ENCODE results near the gene ATP5MC3. TPM values are rescaled to one million over a fixed set of nuclear protein-coding genes. Genes with fewer than 3 reads are reported as not detected.

Gene ATP5MC3
- total and polyA plus RNA-seq, 2 of the 13 experiments (the other 11 are each of a cell fraction or from before 2014, with no cell fraction given), result 676 to 1,007 TPM

- H4K20me1 ChIP-seq (ENCODE audit: insufficient read depth, low read length), result peaks cover 33% of the 10 kb centered on the region
- no peaks in the 10 kb centered on the region; a peak in 1 of 5 replicates for H3K27me3 ChIP-seq (ENCODE audit: control insufficient read depth in 1 of 2, insufficient read depth in 2 of 2, low read length in 2 of 2)
- H2AFZ ChIP-seq (ENCODE audit: low read length), result no peak overlapping the region
- no peak overlapping the region for H3K27ac ChIP-seq (ENCODE audit: extremely low read length, insufficient read depth, low read length)
- POLR2A ChIA-PET, result no interaction called here
- no peaks in the 10 kb centered on the region for H3K9me3 ChIP-seq (ENCODE audit: low read length)
- intact Hi-C loops (cut with micrococcal nuclease; ENCODE audit: unreplicated experiment) (no loop called here), in situ Hi-C loops (cut with HindIII; ENCODE audit: extremely low pct_ligation_motif_present, low pct_unique_long_range_greater_than_20kb) (no loop called here)
- peaks cover 1 to 6% of the 10 kb centered on the region in 2 experiments; a peak in 2 of 5 replicates for H3K36me3 ChIP-seq (replicated peaks in 1 of 2; ENCODE audit: control insufficient read depth in 1 of 2, insufficient read depth in 2 of 2, low read length in 2 of 2)
- peaks cover 92% of the 10 kb centered on the region for H3K79me2 ChIP-seq (ENCODE audit: insufficient read depth, low read length)
- DNase-seq (ENCODE audit: low spot score) (no peak), FAIRE-seq (no peak), ATAC-seq (no peak)
- no peak overlapping the region for H3K4me3 ChIP-seq (replicated peaks in 1 of 3; ENCODE audit: insufficient read depth in 1 of 3, low read depth in 2 of 3, low read length in 3 of 3)
- no peak overlapping the region for H3K9ac ChIP-seq (ENCODE audit: insufficient read depth, low read depth, low read length)
- 98% methylated on average over 8 of the region's 8 CpGs for WGBS (ENCODE audit: low lambda C conversion rate)
- CTCF ChIA-PET (ENCODE audit: low intra/inter-chr PET ratio, low total read pairs), result no interaction called here
- no TSS peak for BruUV-seq (replicated peaks)
- TF ChIP-seq GATAD2A (CRISPR knock-in tag; IDR thresholded peaks at IDR 0.05) (no peak), PCBP2 (optimal IDR thresholded peaks at IDR 0.05; ENCODE audit: low read depth, low read length, poor library complexity, severe bottlenecking) (no peak), DRAP1 (CRISPR knock-in tag; IDR thresholded peaks at IDR 0.05) (no peak), HOMEZ (CRISPR knock-in tag; IDR thresholded peaks at IDR 0.05; ENCODE audit: low read depth) (peak; percentile 25; the same call in 1 of the 2 replicates), MTA3 (CRISPR knock-in tag; IDR thresholded peaks at IDR 0.05) (no peak)
- TF ChIP-seq, protein P1, sequence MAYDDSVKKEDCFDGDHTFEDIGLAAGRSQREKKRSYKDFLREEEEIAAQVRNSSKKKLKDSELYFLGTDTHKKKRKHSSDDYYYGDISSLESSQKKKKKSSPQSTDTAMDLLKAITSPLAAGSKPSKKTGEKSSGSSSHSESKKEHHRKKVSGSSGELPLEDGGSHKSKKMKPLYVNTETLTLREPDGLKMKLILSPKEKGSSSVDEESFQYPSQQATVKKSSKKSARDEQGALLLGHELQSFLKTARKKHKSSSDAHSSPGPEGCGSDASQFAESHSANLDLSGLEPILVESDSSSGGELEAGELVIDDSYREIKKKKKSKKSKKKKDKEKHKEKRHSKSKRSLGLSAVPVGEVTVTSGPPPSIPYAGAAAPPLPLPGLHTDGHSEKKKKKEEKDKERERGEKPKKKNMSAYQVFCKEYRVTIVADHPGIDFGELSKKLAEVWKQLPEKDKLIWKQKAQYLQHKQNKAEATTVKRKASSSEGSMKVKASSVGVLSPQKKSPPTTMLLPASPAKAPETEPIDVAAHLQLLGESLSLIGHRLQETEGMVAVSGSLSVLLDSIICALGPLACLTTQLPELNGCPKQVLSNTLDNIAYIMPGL (CRISPR knock-in tag; IDR thresholded peaks at IDR 0.05; ENCODE audit: borderline replicate concordance in 1 of 2, low read depth in 1 of 2), result no peak
- TF ChIP-seq, protein P2, sequence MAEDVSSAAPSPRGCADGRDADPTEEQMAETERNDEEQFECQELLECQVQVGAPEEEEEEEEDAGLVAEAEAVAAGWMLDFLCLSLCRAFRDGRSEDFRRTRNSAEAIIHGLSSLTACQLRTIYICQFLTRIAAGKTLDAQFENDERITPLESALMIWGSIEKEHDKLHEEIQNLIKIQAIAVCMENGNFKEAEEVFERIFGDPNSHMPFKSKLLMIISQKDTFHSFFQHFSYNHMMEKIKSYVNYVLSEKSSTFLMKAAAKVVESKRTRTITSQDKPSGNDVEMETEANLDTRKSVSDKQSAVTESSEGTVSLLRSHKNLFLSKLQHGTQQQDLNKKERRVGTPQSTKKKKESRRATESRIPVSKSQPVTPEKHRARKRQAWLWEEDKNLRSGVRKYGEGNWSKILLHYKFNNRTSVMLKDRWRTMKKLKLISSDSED (CRISPR knock-in tag; IDR thresholded peaks at IDR 0.05), result no peak
- H3K4me1 ChIP-seq (ENCODE audit: insufficient read depth, low read length), result peaks cover 30% of the 10 kb centered on the region
- H3K4me2 ChIP-seq (ENCODE audit: low read depth, low read length), result peak overlapping the region; percentile 9; the same call in 1 of the 2 replicates
Measured at GRCh38 chr2:175164235-175164634, 17.3 kb downstream of the ATP5MC3 start.
